Osteocyte (in vitro differentiated cells): ENCODE results near the gene TAPBPL. TPM values are rescaled to one million over a fixed set of nuclear protein-coding genes. Genes with fewer than 3 reads are reported as not detected.

Source experiments
- DNase-seq: peaks from one replicate; pipeline ENCODE4 v3.0.0; 2021; ENCODE audit warnings: mixed read lengths; ENCODE audit not compliant: unreplicated experiment; ENCODE audit errors: extremely low spot score
- H3K27ac Mint-ChIP-seq: one replicate; pipeline ENCODE4 v1.8.0; 2021; ENCODE audit warnings: mild to moderate bottlenecking, mixed read lengths; ENCODE audit not compliant: unreplicated experiment
- H3K27me3 Mint-ChIP-seq: one replicate; pipeline ENCODE4 v1.8.0; 2021; ENCODE audit warnings: mixed read lengths; ENCODE audit not compliant: unreplicated experiment
- H3K36me3 Mint-ChIP-seq: one replicate; pipeline ENCODE4 v1.8.0; 2021; ENCODE audit warnings: mixed read lengths; ENCODE audit not compliant: unreplicated experiment
- H3K4me1 Mint-ChIP-seq: one replicate; pipeline ENCODE4 v1.8.0; 2021; ENCODE audit warnings: mixed read lengths; ENCODE audit not compliant: unreplicated experiment
- H3K4me3 Mint-ChIP-seq: one replicate; pipeline ENCODE4 v1.8.0; 2021; ENCODE audit warnings: mild to moderate bottlenecking, moderate library complexity, mixed read lengths; ENCODE audit not compliant: unreplicated experiment
- H3K9me3 Mint-ChIP-seq: one replicate; pipeline ENCODE4 v1.8.0; 2021; ENCODE audit warnings: mixed read lengths; ENCODE audit not compliant: unreplicated experiment
- total RNA-seq: library from RNA; stranded (reverse); gene quantifications from 2 replicates; pipeline ENCODE4 v1.2.1, GENCODE V29; 2021
- TF ChIP-seq, protein P1 (sequence below): fragments of 200-600 bp; sonication (generic); IDR thresholded peaks from 2 replicates; pipeline ENCODE4 v1.5.0; 2021; ENCODE audit warnings: antibody characterized with exemption, mild to moderate bottlenecking, moderate library complexity

Gene TAPBPL
- total RNA-seq, 1 donor from 2014 or later, result 13.1 TPM

DNA sequence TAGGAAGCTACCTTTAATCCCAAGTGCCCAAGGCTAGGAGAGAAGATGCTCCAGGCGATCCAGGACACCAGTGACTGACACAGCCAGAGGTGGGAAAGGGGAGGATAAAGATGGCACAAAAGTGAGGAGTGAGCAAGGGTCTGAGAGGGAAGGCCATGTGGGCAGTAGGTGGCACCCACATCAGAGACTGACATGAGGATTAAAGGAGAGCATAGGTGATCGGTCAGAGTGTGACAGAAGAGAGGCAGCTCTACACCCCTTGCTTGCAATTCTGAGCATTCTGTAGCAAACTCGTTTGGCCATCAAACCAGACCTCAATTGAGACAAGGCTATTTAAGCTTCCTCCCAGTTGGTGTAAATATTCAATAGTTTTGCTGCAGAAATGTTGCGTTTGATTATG, 7.8 kb upstream of the TAPBPL start:
- Mint-ChIP-seq H3K36me3 (peaks cover 6% of the 10 kb centered on the region), H3K9me3 (no peaks in the 10 kb centered on the region), H3K27ac (no peak overlapping the region), H3K4me1 (no peaks in the 10 kb centered on the region), H3K4me3 (no peak overlapping the region), H3K27me3 (no peaks in the 10 kb centered on the region)
- TF ChIP-seq, protein P1, sequence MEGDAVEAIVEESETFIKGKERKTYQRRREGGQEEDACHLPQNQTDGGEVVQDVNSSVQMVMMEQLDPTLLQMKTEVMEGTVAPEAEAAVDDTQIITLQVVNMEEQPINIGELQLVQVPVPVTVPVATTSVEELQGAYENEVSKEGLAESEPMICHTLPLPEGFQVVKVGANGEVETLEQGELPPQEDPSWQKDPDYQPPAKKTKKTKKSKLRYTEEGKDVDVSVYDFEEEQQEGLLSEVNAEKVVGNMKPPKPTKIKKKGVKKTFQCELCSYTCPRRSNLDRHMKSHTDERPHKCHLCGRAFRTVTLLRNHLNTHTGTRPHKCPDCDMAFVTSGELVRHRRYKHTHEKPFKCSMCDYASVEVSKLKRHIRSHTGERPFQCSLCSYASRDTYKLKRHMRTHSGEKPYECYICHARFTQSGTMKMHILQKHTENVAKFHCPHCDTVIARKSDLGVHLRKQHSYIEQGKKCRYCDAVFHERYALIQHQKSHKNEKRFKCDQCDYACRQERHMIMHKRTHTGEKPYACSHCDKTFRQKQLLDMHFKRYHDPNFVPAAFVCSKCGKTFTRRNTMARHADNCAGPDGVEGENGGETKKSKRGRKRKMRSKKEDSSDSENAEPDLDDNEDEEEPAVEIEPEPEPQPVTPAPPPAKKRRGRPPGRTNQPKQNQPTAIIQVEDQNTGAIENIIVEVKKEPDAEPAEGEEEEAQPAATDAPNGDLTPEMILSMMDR, result no peak
- DNase-seq, result no peak

DNA sequence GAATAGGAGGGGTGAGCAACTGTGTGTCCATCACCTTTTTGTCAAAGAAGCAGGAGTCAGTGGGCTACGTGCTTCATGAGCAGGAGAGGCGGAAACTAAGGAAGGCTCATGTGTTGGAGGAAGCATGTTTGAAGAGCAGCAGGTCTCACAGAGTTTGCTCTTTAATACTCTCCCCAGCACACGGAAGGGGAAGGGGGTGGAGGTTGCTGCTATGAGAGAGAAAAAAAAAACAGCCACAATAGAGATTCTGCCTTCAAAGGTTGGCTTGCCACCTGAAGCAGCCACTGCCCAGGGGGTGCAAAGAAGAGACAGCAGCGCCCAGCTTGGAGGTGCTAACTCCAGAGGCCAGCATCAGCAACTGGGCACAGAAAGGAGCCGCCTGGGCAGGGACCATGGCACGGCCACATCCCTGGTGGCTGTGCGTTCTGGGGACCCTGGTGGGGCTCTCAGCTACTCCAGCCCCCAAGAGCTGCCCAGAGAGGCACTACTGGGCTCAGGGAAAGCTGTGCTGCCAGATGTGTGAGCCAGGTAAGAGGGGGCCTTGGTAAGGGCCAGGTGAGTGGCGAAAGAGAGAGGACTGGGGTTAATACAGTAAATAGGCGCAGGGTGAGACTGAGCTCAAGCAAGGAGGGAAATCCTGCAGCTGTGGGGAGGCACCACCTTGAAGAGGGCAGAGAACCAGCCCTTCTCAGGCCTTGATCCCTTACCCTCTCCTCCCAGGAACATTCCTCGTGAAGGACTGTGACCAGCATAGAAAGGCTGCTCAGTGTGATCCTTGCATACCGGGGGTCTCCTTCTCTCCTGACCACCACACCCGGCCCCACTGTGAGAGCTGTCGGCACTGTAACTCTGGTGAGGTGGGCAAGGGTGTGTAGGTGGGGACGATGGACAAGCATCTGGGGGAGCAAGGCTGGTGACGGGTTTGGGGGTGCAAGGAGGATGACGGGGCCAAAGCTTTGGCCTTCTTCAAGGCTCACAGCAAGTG, 6.8 kb upstream of the TAPBPL start, which contains the start of gene CD27:
Gene CD27, plus strand, starts transcription at position 252 of the 985 bp plus-strand sequence. Its CDS starts 141 bp downstream, at position 393.
- Mint-ChIP-seq H3K9me3 (no peaks in the 10 kb centered on the region), H3K27ac (no peak within 1 kb of the TSS), H3K4me1 (no peaks in the 10 kb centered on the region), H3K27me3 (no peaks in the 10 kb centered on the region), H3K4me3 (no peak within 1 kb of the TSS), H3K36me3 (peaks cover 6% of the 10 kb centered on the region)
- no peak for DNase-seq
- TF ChIP-seq, protein P1, result no peak

DNA sequence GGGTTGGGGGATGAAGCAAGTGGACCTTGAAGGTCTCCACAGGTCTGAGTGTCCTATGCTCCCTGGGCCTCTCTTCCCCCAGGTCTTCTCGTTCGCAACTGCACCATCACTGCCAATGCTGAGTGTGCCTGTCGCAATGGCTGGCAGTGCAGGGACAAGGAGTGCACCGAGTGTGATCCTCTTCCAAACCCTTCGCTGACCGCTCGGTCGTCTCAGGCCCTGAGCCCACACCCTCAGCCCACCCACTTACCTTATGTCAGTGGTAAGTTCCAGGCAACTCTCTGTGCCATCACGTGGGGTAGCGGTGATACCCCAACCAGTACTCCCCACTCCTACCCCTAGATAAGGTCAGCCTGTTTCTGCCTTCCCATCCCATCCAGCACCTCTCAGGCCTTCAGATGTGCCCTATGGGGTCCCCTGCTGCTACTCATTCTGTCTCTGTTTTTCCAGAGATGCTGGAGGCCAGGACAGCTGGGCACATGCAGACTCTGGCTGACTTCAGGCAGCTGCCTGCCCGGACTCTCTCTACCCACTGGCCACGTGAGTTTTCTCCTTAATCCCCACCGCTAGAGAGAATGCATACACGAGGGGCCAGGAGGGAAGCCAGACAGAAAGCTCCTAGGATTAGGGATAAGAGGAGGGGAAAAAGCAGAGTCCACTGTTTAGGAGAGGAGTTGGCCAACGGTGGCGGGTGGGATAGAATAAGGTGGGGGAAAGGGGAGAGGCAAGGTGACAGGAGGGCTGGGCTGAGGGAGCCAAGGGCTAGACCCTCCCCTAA, 1.6 kb upstream of the TAPBPL start:
- peak overlapping the region; percentile 99 for H3K27ac Mint-ChIP-seq
- TF ChIP-seq, protein P1, result no peak
- H3K4me3 Mint-ChIP-seq, result peak overlapping the region; percentile 85
- no peaks in the 10 kb centered on the region for H3K9me3 Mint-ChIP-seq
- DNase-seq, result no peak
- H3K36me3 Mint-ChIP-seq, result peaks cover 9% of the 10 kb centered on the region
- no peaks in the 10 kb centered on the region for H3K27me3 Mint-ChIP-seq
- H3K4me1 Mint-ChIP-seq, result peaks cover 29% of the 10 kb centered on the region

DNA sequence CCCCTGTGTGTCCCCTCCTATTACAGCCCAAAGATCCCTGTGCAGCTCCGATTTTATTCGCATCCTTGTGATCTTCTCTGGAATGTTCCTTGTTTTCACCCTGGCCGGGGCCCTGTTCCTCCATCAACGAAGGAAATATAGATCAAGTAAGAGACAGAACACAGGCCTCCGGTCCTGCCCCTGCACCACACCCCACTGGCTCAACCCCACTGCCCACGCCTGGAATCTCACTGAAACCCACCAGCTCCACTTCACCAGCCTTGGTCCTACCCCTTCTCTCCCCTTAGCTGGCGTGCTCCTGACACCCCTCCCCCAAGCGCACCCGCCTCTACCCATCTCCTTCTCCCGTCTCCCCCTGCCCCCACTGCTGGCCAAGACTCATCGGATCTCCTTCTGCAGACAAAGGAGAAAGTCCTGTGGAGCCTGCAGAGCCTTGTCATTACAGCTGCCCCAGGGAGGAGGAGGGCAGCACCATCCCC, 934 bp upstream of the TAPBPL start:
- TF ChIP-seq, protein P1, result no peak
- DNase-seq, result no peak
- peak overlapping the region; percentile 99 for H3K27ac Mint-ChIP-seq
- H3K36me3 Mint-ChIP-seq, result peaks cover 9% of the 10 kb centered on the region
- H3K4me1 Mint-ChIP-seq, result peaks cover 29% of the 10 kb centered on the region
- H3K27me3 Mint-ChIP-seq, result no peaks in the 10 kb centered on the region
- H3K4me3 Mint-ChIP-seq, result peak overlapping the region; percentile 85
- no peaks in the 10 kb centered on the region for H3K9me3 Mint-ChIP-seq
